HG02759 (cell line): ENCODE data around the gene SORCS1.
A peak's percentile ranks its signal among the peaks of the same experiment; 100 is the strongest.

Experiments
- ATAC-seq: cut with Tn5 transposase; IDR thresholded peaks from one replicate; pipeline ENCODE4 v1.9.1; 2021; ENCODE audit warnings: mild to moderate bottlenecking, moderate library complexity; ENCODE audit not compliant: unreplicated experiment

SORCS1 gene

GRCh38 chr10:106765241-106765754, 399.2 kb downstream of the SORCS1 start:
- no peak for ATAC-seq

- no peak for ATAC-seq
These were observed 400.1 kb downstream of the SORCS1 start for GRCh38 chr10:106764360-106764759.

- ATAC-seq, result no peak
These were observed 402.6 kb downstream of the SORCS1 start for GRCh38 chr10:106761906-106762305.

GRCh38 chr10:106757521-106757920, 407.0 kb downstream of the SORCS1 start:
- ATAC-seq, result no peak

- no peak for ATAC-seq
These were observed 413.4 kb downstream of the SORCS1 start for GRCh38 chr10:106751091-106751490.

GRCh38 chr10:106746868-106747267, 417.6 kb downstream of the SORCS1 start:
- no peak for ATAC-seq

DNA sequence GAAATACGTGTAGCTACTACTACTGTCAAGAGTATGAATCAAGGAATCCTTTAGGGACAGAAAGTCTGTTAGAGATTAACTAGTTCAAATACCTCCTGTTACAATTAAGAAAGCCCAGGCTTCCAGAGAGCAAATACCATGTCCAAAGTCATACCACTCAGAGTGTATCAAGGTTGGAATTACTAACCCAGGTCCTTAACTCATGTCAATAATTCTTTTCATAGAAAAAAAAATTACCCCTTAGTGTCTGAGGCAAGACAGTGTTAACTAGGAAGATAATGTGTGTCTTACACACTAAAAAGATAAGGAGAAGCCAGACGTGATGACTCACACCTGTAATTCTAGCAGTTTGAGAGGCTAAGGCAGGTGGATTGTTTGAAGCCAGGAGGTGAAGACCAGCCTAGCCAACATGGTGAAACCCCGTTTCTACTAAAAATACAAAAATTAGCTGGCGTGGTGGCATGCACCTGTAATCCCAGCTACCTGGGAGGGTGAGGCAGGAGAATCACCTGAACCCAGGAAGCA, 423.4 kb downstream of the SORCS1 start:
- ATAC-seq, result no peak

DNA sequence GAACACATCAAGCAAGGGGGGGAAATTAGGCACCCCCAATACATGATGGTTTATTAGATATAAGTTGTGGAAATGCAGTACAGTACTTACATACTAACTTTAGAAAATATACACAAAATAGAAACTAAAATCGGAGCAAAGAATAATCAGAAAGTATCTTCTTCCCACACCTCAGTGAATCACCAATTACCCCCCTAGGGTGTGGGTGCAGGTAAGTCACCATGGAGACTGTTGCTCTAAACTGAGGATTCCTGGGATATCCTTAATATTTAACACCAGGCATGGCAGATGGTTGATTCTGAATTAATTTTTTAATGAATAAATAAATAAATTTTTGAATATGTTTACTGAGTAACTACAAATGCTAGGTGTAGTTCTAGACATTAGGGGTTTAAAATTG, 424.4 kb downstream of the SORCS1 start:
- ATAC-seq, result no peak

GRCh38 chr10:106734220-106734619, 430.3 kb downstream of the SORCS1 start:
- no peak for ATAC-seq

DNA sequence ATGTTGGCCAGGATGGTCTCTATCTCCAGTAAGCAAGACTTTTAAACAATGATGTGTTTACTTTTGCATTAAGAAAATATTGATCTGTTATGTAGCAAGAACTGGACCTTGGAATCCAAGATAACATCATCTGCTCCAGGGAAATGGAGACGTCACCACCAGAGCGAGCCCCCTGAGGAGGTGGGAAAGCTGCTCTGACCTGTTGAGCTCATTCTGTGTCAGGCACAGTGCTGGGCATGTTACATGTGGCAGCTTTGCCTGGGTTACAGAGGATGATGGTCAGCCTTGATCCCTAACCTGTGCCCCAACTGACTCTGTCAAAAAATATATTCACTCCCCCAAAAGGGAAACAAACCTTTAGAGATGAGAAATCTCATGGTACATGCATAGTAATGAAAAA, 436.3 kb downstream of the SORCS1 start:
- no peak for ATAC-seq

DNA sequence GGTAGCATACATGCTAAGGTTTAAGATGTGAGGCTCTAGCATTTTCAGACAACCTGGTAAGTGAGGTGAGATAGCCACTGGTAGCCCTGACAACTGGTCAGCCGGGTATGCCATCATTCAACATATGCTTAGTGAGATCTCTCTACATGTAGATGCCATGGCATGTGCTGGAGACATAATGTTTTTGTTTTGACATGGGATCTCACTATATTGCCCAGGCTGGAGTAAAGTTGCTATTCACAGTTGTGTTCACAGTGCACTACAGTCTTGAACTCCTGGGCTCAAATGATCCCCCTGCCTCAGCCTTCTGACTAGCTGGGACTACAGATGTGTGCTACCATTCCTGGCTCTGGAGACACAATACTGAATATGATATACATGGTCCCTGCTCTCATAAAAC, 437.3 kb downstream of the SORCS1 start:
- ATAC-seq, result no peak

GRCh38 chr10:106722524-106722923, 442.0 kb downstream of the SORCS1 start:
- no peak for ATAC-seq

- no peak for ATAC-seq
These were observed 443.8 kb downstream of the SORCS1 start for GRCh38 chr10:106720683-106721082.

GRCh38 chr10:106716381-106716780, 448.1 kb downstream of the SORCS1 start:
- no peak for ATAC-seq

DNA sequence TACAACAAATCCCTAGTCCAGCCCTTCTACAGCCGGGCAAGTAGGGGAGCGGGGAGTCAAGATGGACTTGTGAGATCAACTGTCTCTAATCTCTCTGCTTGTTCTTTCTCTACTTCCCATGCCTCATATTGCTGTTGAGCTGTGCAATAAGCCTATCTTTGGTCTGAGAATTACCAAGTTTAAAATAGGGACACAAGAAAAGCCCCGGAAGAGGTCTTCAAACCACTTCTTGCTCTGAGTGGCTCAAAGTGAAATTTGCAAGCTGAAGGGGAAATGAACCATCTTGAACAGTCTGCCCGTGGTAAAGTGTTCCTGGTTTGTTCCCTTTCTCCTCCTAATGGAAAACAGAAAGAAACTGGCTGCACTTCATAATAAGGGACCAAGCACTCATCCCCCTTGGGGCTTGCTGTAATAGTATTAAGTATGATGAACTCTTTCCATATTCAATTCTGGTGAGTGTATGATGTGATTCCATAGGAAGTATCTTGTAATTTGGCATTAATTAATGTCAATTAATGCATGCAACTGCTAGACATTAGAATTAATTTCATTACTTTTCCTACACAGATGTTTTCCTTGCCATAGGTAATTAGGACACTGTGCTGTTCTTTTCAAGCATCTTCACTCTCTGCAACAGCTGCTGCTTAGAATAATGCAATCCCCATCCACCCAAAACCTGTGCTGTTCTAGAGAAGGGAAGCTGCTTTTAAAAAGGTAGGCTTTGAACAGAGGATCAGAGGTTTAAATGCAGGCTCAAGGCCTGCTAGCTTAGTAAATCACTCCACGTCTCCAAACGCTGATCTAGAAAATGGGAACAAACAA, 449.6 kb downstream of the SORCS1 start:
- no peak for ATAC-seq

DNA sequence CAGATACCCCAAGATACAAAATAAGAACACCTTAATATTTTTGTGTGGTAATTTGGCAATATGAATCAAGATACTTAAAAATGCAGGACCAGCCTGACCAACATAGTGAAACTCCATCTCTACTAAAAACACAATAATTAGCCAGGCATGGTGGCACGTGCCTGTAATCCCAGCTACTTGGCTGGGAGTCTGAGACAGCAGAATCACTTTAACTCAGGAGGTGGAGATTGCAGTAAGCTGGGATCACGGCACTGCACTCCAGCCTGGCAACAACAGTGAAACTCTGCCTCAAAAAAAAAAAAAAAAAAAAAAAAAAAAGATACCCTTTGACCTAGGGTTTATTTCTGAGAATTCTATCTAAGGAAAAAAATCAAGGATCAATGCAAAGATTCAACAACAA, 450.7 kb downstream of the SORCS1 start:
- ATAC-seq, result no peak

- ATAC-seq, result no peak
These were observed 451.5 kb downstream of the SORCS1 start for GRCh38 chr10:106712988-106713387.

- peak; percentile 87 for ATAC-seq
These were observed 453.1 kb downstream of the SORCS1 start for GRCh38 chr10:106711313-106711906.

- no peak for ATAC-seq
These were observed 456.0 kb downstream of the SORCS1 start for GRCh38 chr10:106708506-106708905.

DNA sequence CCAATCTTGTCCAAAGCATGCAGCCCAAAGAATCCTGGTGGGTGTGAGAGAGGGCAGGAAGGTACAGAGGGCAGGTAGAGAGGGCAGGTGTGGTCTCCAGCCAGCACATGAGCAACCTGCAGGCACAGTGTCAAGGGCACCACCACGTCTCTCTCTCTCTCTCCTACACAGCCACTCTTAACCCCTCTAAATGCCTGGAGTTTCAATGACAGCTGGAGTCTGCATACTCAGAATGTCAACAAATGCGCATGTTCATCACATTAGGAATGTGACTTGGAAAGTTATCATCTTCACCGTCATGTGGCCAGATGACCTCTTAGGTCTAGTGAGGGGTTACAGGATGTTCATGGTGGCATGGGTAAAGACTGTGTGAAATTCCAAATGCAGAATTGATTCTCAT, 456.8 kb downstream of the SORCS1 start:
- no peak for ATAC-seq

DNA sequence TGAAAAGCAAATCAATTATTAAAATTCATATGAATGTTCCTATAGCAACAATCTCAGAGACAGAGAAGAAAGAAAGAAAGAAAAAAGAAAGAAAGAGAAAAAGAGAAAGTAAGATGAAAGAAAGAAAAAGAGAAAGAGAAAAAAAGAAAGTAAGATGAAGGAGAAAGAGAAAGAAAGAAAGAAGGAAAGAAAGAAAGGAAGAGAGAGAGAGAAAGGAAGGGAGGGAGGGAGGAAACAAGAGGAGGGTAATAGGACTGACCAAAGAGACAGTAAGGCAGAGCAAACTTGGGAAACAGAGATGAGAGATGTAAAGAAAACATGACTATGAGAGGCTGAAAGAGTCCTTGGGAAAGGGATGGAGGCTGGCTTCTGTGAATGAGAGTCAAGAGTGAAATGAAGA, 458.4 kb downstream of the SORCS1 start:
- ATAC-seq, result no peak

DNA sequence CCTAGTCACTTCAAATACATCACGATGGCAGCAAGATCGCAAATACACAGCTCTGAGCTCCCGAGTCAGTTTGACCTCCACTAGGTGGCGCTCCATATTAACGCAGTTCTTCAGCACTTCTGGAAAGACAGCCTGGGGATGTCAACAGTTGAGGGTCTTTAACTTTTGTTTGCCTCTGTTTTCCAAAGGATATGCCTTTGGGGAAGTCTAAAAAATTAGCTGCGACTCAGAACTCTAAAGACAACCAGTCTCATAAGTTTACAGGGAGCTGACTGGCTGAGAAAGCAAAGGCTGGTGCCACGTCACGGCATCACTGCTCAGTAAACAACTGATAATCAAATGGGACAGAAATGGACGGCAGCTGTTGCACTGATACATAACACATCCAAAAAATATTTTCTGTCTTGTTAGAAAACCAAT, 458.8 kb downstream of the SORCS1 start:
- peak; percentile 87 for ATAC-seq
